DOHH2 (cell line): ENCODE data around the gene RTTN.

Experiments
- H3F3A ChIP-seq: fragments of 200-600 bp; sonication (generic), shearing (Covaris generic); 2 replicates; pipeline ENCODE4 v1.6.0; 2016; ENCODE audit warnings: antibody characterized with exemption, mild to moderate bottlenecking; ENCODE audit not compliant: control insufficient read depth, insufficient read depth
- H3K27ac ChIP-seq: fragments of 200-600 bp; sonication (generic); 2 replicates; pipeline ENCODE4 v1.5.1; 2014; ENCODE audit warnings: low read depth, mild to moderate bottlenecking, low read length, moderate library complexity
- H3K27me3 ChIP-seq: fragments of 200-600 bp; sonication (generic); 2 replicates; pipeline ENCODE4 v1.6.1; 2014; ENCODE audit warnings: mild to moderate bottlenecking, low read length, mixed read lengths; ENCODE audit not compliant: control insufficient read depth
- H3K36me3 ChIP-seq: fragments of 200-600 bp; sonication (generic); 2 replicates; pipeline ENCODE4 v1.6.1; 2014; ENCODE audit warnings: mild to moderate bottlenecking, low read length, moderate library complexity, mixed read lengths; ENCODE audit not compliant: control insufficient read depth
- H3K4me1 ChIP-seq: fragments of 200-600 bp; sonication (generic); 2 replicates; pipeline ENCODE4 v1.6.1; 2014; ENCODE audit warnings: mild to moderate bottlenecking, low read length, mixed read lengths; ENCODE audit not compliant: control insufficient read depth
- H3K4me2 ChIP-seq: fragments of 200-600 bp; sonication (generic); 2 replicates; pipeline ENCODE4 v1.6.0; 2014; ENCODE audit warnings: mild to moderate bottlenecking, low read length, moderate library complexity
- H3K4me3 ChIP-seq: fragments of 200-600 bp; sonication (generic); 2 replicates; pipeline ENCODE4 v1.5.1; 2014; ENCODE audit warnings: mild to moderate bottlenecking, low read length, mixed read lengths
- H3K79me2 ChIP-seq: fragments of 200-600 bp; sonication (generic); 2 replicates; pipeline ENCODE4 v1.6.1; 2014; ENCODE audit warnings: mild to moderate bottlenecking, low read length, mixed read lengths; ENCODE audit not compliant: control insufficient read depth
- H3K9me2 ChIP-seq: fragments of 200-600 bp; sonication (generic); replicated peaks from 2 replicates; pipeline ENCODE4 v1.6.1; 2014; ENCODE audit warnings: mild to moderate bottlenecking, low read length, mixed read lengths; ENCODE audit not compliant: control insufficient read depth
- H3K9me3 ChIP-seq: fragments of 200-600 bp; sonication (generic); 2 replicates; pipeline ENCODE4 v1.6.1; 2014; ENCODE audit warnings: antibody characterized with exemption, low read length, mixed read lengths; ENCODE audit not compliant: control insufficient read depth, insufficient read depth
- H4K20me1 ChIP-seq: fragments of 200-600 bp; sonication (generic); 2 replicates; pipeline ENCODE4 v1.6.0; 2014; ENCODE audit warnings: low read depth, mild to moderate bottlenecking, antibody characterized with exemption, low read length, moderate library complexity; ENCODE audit not compliant: control insufficient read depth, insufficient read depth
- EZH2phosphoT487 ChIP-seq: fragments of 200-600 bp; sonication (generic); IDR thresholded peaks from 2 replicates; pipeline ENCODE4 v1.6.1; 2017; ENCODE audit warnings: borderline replicate concordance, mild to moderate bottlenecking, antibody characterized with exemption, low read length, moderate library complexity, mixed read lengths
- TF ChIP-seq, protein P1 (sequence below): fragments of 200-600 bp; sonication (generic); IDR thresholded peaks from one replicate; pipeline ENCODE4 v1.5.1; 2014; ENCODE audit warnings: antibody characterized with exemption, mild to moderate bottlenecking, low read depth, low read length; ENCODE audit not compliant: poor library complexity, severe bottlenecking

Gene RTTN

DNA sequence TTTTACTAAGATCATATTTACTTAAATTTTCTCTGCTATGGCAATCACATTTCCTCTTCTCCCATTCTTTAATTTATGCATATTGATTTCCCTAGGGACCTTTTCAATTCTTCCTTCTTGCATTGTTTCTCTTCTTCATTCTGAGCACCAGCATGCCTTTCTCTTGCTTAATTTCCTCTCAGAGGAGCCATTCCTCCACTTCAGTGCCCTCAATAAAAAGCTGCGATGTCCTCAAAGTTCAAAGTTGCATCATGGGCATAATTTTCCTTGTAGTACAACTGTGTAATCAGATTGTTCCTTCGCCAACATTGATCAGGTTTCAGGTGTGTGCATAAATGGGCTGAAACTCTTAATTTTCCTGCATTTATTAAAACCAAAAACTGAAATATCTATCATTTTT is 236.0 kb downstream of the RTTN start:
- no peaks in the 10 kb centered on the region for H3F3A ChIP-seq
- H3K9me3 ChIP-seq: no peaks in the 10 kb centered on the region
- no peaks in the 10 kb centered on the region for H3K79me2 ChIP-seq
- H3K4me1 ChIP-seq: no peaks in the 10 kb centered on the region
- H3K36me3 ChIP-seq: no peaks in the 10 kb centered on the region
- no peaks in the 10 kb centered on the region for H3K9me2 ChIP-seq
- no peak for TF ChIP-seq EZH2phosphoT487
- TF ChIP-seq, protein P1, sequence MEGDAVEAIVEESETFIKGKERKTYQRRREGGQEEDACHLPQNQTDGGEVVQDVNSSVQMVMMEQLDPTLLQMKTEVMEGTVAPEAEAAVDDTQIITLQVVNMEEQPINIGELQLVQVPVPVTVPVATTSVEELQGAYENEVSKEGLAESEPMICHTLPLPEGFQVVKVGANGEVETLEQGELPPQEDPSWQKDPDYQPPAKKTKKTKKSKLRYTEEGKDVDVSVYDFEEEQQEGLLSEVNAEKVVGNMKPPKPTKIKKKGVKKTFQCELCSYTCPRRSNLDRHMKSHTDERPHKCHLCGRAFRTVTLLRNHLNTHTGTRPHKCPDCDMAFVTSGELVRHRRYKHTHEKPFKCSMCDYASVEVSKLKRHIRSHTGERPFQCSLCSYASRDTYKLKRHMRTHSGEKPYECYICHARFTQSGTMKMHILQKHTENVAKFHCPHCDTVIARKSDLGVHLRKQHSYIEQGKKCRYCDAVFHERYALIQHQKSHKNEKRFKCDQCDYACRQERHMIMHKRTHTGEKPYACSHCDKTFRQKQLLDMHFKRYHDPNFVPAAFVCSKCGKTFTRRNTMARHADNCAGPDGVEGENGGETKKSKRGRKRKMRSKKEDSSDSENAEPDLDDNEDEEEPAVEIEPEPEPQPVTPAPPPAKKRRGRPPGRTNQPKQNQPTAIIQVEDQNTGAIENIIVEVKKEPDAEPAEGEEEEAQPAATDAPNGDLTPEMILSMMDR: no peak
- H3K4me3 ChIP-seq: no peak overlapping the region
- H3K27me3 ChIP-seq: no peaks in the 10 kb centered on the region
- H3K27ac ChIP-seq: no peak overlapping the region
- no peaks in the 10 kb centered on the region for H4K20me1 ChIP-seq
- H3K4me2 ChIP-seq: no peak overlapping the region

DNA sequence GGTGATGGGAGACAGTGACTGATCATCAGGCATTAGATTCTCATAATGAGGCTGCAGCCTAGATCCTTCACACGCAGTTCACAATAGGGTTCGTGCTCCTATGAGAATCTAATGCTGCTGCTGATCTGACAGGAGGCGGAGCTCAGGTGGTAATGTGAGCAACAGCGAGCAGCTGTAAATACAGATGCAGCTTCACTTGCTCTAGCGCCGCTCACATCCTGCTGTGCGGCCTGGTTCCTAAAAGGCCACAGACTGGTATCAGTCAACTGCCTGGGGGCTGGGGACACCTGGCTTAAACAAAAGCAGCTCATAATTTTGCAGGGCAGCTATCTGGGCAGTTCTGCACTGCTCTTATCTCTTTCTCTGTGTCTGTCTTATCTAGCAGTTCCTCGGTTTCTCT is 237.4 kb downstream of the RTTN start:
- no peak overlapping the region for H3K4me2 ChIP-seq
- H3K27ac ChIP-seq: no peak overlapping the region

DNA sequence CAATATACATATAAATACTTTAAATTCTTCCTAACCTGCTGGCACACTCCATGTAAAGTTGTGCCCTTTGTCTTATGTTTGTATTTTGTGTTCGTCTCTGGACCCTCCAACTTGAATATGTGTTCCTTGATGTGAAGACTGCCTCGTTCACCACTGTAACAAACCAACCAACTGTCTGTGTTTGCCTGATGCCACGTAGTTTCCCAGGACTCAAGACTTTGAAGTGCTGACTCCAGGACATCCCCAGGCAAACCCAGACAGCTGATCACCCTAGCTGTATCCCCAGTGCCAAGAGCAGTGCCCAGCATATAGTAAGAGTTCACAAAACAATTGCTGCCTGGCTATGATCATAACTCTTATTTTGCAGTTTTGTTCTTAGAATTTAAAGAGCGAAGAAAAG is 242.3 kb downstream of the RTTN start:
- TF ChIP-seq, protein P1: no peak
- Histone ChIP-seq H3K36me3 (no peaks in the 10 kb centered on the region), H3K4me2 (no peak overlapping the region), H3K4me3 (no peak overlapping the region), H3K4me1 (peaks cover 8% of the 10 kb centered on the region), H3F3A (no peaks in the 10 kb centered on the region), H3K27ac (no peak overlapping the region), H4K20me1 (no peaks in the 10 kb centered on the region), H3K27me3 (no peaks in the 10 kb centered on the region), H3K79me2 (no peaks in the 10 kb centered on the region), H3K9me2 (no peaks in the 10 kb centered on the region), H3K9me3 (no peaks in the 10 kb centered on the region; the same call in 1 of the 2 replicates)

More for the DNA sequence above, 237.4 kb downstream of the RTTN start:
- Histone ChIP-seq H3F3A (no peaks in the 10 kb centered on the region), H3K79me2 (no peaks in the 10 kb centered on the region), H3K9me2 (no peaks in the 10 kb centered on the region), H3K4me3 (no peak overlapping the region), H3K36me3 (no peaks in the 10 kb centered on the region), H3K27me3 (no peaks in the 10 kb centered on the region), H4K20me1 (no peaks in the 10 kb centered on the region), H3K9me3 (no peaks in the 10 kb centered on the region), H3K4me1 (no peaks in the 10 kb centered on the region)
- TF ChIP-seq, protein P1: no peak
- TF ChIP-seq EZH2phosphoT487: no peak

DNA sequence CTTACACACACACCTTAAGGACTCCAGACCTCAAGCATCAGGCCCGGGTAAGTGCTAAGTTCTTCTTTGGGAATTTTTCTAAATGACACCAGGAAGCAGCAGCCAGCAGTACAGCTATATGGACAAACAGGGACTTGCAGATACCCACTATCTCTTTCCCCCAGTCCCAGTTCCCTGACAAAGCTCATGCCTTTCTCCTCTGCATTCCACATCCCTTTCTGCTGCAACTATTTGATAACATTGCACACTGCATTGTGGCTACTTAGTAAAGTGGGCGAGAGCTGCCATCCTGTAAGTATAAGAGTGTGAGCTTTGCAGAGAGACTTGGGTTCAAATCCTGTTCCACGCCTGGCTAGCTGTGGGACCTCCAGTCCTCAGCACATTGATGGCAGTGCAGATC is 243.8 kb downstream of the RTTN start:
- no peak overlapping the region for H3K27ac ChIP-seq
- no peaks in the 10 kb centered on the region for H3F3A ChIP-seq
- H3K4me3 ChIP-seq: no peak overlapping the region
- H3K36me3 ChIP-seq: no peaks in the 10 kb centered on the region
- H4K20me1 ChIP-seq: no peaks in the 10 kb centered on the region
- no peaks in the 10 kb centered on the region; the same call in 1 of the 2 replicates for H3K9me3 ChIP-seq
- TF ChIP-seq, protein P1: no peak
- no peak for TF ChIP-seq EZH2phosphoT487
- H3K4me1 ChIP-seq: peaks cover 8% of the 10 kb centered on the region
- no peaks in the 10 kb centered on the region for H3K79me2 ChIP-seq
- H3K27me3 ChIP-seq: no peaks in the 10 kb centered on the region
- H3K9me2 ChIP-seq: no peaks in the 10 kb centered on the region
- H3K4me2 ChIP-seq: no peak overlapping the region
